H1 (cell line): ENCODE measurements around the gene ZBED4. TPM values are rescaled to one million over a fixed set of nuclear protein-coding genes. Genes with fewer than 3 reads are reported as not detected.

Source experiments
- ATF2 ChIP-seq: IDR thresholded peaks from 2 replicates; pipeline ENCODE4 v1.6.1; 2012; ENCODE audit warnings: low read length, inconsistent platforms
- RXRA ChIP-seq: IDR thresholded peaks from 2 replicates; pipeline ENCODE4 v1.6.1; 2011; ENCODE audit warnings: low read depth, mild to moderate bottlenecking, low read length, moderate library complexity; ENCODE audit not compliant: insufficient read depth
- SUZ12 ChIP-seq: fragments of 200-600 bp; sonication (generic); IDR thresholded peaks from 2 replicates; pipeline ENCODE4 v1.6.1; 2012; ENCODE audit warnings: mild to moderate bottlenecking, inconsistent platforms, low read length, moderate library complexity, mixed read lengths
- polyA plus RNA-seq, 7 experiments: library from polyadenylated mRNA; depleted of rRNA in 3 of 7; stranded (reverse) in 5 of 7; unstranded in 2 of 7; fragments of >200 nt in 5 of 7; fragments of 200-250 nt in 2 of 7; gene quantifications; 1 replicate in 5 of 7; 2 replicates in 1 of 7; 4 replicates in 1 of 7; pipeline versions ENCODE4 v1.2.1 to v1.2.3, GENCODE V29; 2011 to 2013; ENCODE audit warnings: missing spikeins in 2 of 7, mixed read lengths in 2 of 7
- total RNA-seq: library from RNA; stranded (reverse); fragmentation: NEBNext Ultra II Directional; extraction: Animal tissue kit (Norgen Biotek cat#: 25700); gene quantifications from 2 replicates; pipeline ENCODE4 v1.2.1, GENCODE V29; 2021

ZBED4 gene
- total and polyA plus RNA-seq, 2 of the 8 experiments (the other 6 are each of a cell fraction or from before 2014, with no cell fraction given) = 11.0 to 28.3 TPM

- TF ChIP-seq ATF2 (no peak), RXRA (no peak), SUZ12 (no peak)
- TF ChIP-seq, all 59 proteins: peak for 0
These were observed 46.5 kb upstream of the ZBED4 start (continued) for GRCh38 chr22:49807129-49807528.
